IMR-90 (cell line): Measurements from ENCODE around the gene HACD4. TPM values are rescaled to one million over a fixed set of nuclear protein-coding genes. Genes with fewer than 3 reads are reported as not detected.
A peak's percentile ranks its signal among the peaks of the same experiment; 100 is the strongest.

Experiments used
- ATAC-seq: fragments of 200-7000 bp; cut with Tn5 transposase; 2 replicates; pipeline ENCODE4 v1.9.1; 2020; ENCODE audit warnings: low read depth, mild to moderate bottlenecking, moderate library complexity
- BruUV-seq: library from RNA; stranded (reverse); fragments of 400-500 nt; replicated peaks from 2 replicates; lab custom pipeline; 2021; lab: Mats Ljungman, UMichigan
- CTCF ChIA-PET: fragments of 300-600 bp; formaldehyde crosslinking; extraction: SDS; loops from one replicate; lab custom pipeline; 2021; ENCODE audit warnings: antibody characterized with exemption; lab: Yijun Ruan, JAX
- POLR2A ChIA-PET: fragments of 300-600 bp; sonication (Branson Sonifier 250); formaldehyde crosslinking; loops from one replicate; lab custom pipeline; 2022; ENCODE audit warnings: antibody characterized with exemption; ENCODE audit not compliant: unreplicated experiment; lab: Charles Lee
- DNase-seq: peaks from one replicate; pipeline ENCODE4 v3.0.0; 2013
- H2AFZ ChIP-seq: replicated peaks from 2 replicates; pipeline ENCODE3; 2013; ENCODE audit warnings: low read length, mild to moderate bottlenecking; ENCODE audit not compliant: poor library complexity
- H2AK5ac ChIP-seq: 2 replicates; pipeline ENCODE4 v1.6.1; 2013; ENCODE audit warnings: low read depth, low read length, inconsistent platforms
- H2AK9ac ChIP-seq: replicated peaks from 2 replicates; pipeline ENCODE3; 2013; ENCODE audit warnings: mild to moderate bottlenecking, low read depth, low read length, moderate library complexity; ENCODE audit not compliant: poor library complexity
- H2BK120ac ChIP-seq: 2 replicates; pipeline ENCODE4 v1.6.1; 2013; ENCODE audit warnings: low read depth, low read length, inconsistent platforms
- H2BK15ac ChIP-seq: 3 replicates; pipeline ENCODE4 v1.6.1; 2013; ENCODE audit warnings: low read depth, low read length, inconsistent platforms
- H2BK20ac ChIP-seq: 2 replicates; pipeline ENCODE4 v1.6.1; 2013; ENCODE audit warnings: low read depth, mild to moderate bottlenecking, inconsistent platforms, low read length, moderate library complexity
- H2BK5ac ChIP-seq: 2 replicates; pipeline ENCODE4 v1.6.1; 2013; ENCODE audit warnings: mild to moderate bottlenecking, low read depth, low read length, inconsistent platforms; ENCODE audit not compliant: poor library complexity, severe bottlenecking
- H3K14ac ChIP-seq: replicated peaks from 2 replicates; pipeline ENCODE4 v1.6.1; 2013; ENCODE audit warnings: low read depth, low read length, inconsistent platforms
- H3K18ac ChIP-seq: 2 replicates; pipeline ENCODE4 v1.6.1; 2013; ENCODE audit warnings: low read depth, low read length, control low read depth
- H3K23ac ChIP-seq: 2 replicates; pipeline ENCODE4 v1.6.1; 2013; ENCODE audit warnings: low read depth, low read length, inconsistent platforms
- H3K27ac ChIP-seq: 2 replicates; pipeline ENCODE4 v1.5.1; 2013; ENCODE audit warnings: mild to moderate bottlenecking, control low read depth, low read length; ENCODE audit not compliant: insufficient read depth
- H3K27me3 ChIP-seq: 2 replicates; pipeline ENCODE4 v1.6.1; 2013; ENCODE audit warnings: low read length; ENCODE audit not compliant: control insufficient read depth, insufficient read depth
- H3K36me3 ChIP-seq: 2 replicates; pipeline ENCODE4 v1.6.1; 2013; ENCODE audit warnings: low read length, mixed read lengths; ENCODE audit not compliant: control insufficient read depth, insufficient read depth
- H3K4ac ChIP-seq: 2 replicates; pipeline ENCODE4 v1.6.1; 2013; ENCODE audit warnings: low read depth, low read length, inconsistent platforms
- H3K4me1 ChIP-seq: 2 replicates; pipeline ENCODE4 v1.6.1; 2013; ENCODE audit warnings: low read length, mixed read lengths; ENCODE audit not compliant: control insufficient read depth, insufficient read depth
- H3K4me2 ChIP-seq: 2 replicates; pipeline ENCODE4 v1.6.1; 2013; ENCODE audit warnings: low read depth, mild to moderate bottlenecking, control low read depth, low read length, moderate library complexity
- H3K4me3 ChIP-seq: 2 replicates; pipeline ENCODE4 v1.5.1; 2013; ENCODE audit warnings: low read depth, mild to moderate bottlenecking, control low read depth, low read length, moderate library complexity; ENCODE audit not compliant: insufficient read depth
- H3K56ac ChIP-seq: 2 replicates; pipeline ENCODE4 v1.6.1; 2013; ENCODE audit warnings: low read length, inconsistent platforms; ENCODE audit not compliant: insufficient read depth; ENCODE audit errors: extremely low read depth
- H3K79me1 ChIP-seq, 2 experiments: 2 replicates each; pipeline ENCODE4 v1.6.1; 2013; ENCODE audit warnings: low read length in 2 of 2, inconsistent platforms in 1 of 2, low read depth in 1 of 2
- H3K9ac ChIP-seq: 2 replicates; pipeline ENCODE4 v1.6.1; 2013; ENCODE audit warnings: low read depth, low read length, control low read depth
- H3K9me1 ChIP-seq: 2 replicates; pipeline ENCODE4 v1.6.1; 2013; ENCODE audit warnings: low read length, inconsistent platforms; ENCODE audit not compliant: insufficient read depth
- H3K9me3 ChIP-seq: 2 replicates; pipeline ENCODE4 v1.6.1; 2013; ENCODE audit warnings: low read length; ENCODE audit not compliant: control insufficient read depth, insufficient read depth
- H4K20me1 ChIP-seq: 2 replicates; pipeline ENCODE4 v1.6.1; 2013; ENCODE audit warnings: low read length, inconsistent platforms; ENCODE audit not compliant: insufficient read depth
- H4K5ac ChIP-seq: 2 replicates; pipeline ENCODE4 v1.6.1; 2013; ENCODE audit warnings: mild to moderate bottlenecking, low read depth, low read length, control low read depth
- H4K8ac ChIP-seq, 2 experiments: 2 replicates each; pipeline ENCODE4 v1.6.1; 2013; ENCODE audit warnings: low read depth in 2 of 2, low read length in 2 of 2, control low read depth in 1 of 2, inconsistent platforms in 1 of 2
- H4K91ac ChIP-seq: 2 replicates; pipeline ENCODE4 v1.6.1; 2013; ENCODE audit warnings: low read depth, low read length, inconsistent platforms; ENCODE audit not compliant: insufficient read depth
- BHLHE40 ChIP-seq: fragments of 150-350 bp; IDR thresholded peaks from 2 replicates; pipeline ENCODE4 v1.6.1; 2016; ENCODE audit warnings: mild to moderate bottlenecking, low read depth, low read length
- CEBPB ChIP-seq: IDR thresholded peaks from 2 replicates; pipeline ENCODE4 v1.6.1; 2012; ENCODE audit warnings: low read depth, low read length, improper control_type of control experiment
- CHD1 ChIP-seq: IDR thresholded peaks from 2 replicates; pipeline ENCODE4 v1.6.1; 2012; ENCODE audit warnings: low read depth, low read length, improper control_type of control experiment
- FOS ChIP-seq: fragments of 150-350 bp; IDR thresholded peaks from 2 replicates; pipeline ENCODE4 v1.6.1; 2016; ENCODE audit warnings: low read depth, low read length
- MAFK ChIP-seq: IDR thresholded peaks from 2 replicates; pipeline ENCODE4 v1.6.1; 2012; ENCODE audit warnings: low read depth, low read length, improper control_type of control experiment
- MAZ ChIP-seq: IDR thresholded peaks from 2 replicates; pipeline ENCODE4 v1.6.1; 2012; ENCODE audit warnings: low read depth, mild to moderate bottlenecking, low read length, improper control_type of control experiment, moderate library complexity, borderline replicate concordance
- MXI1 ChIP-seq: IDR thresholded peaks from 2 replicates; pipeline ENCODE4 v1.6.1; 2012; ENCODE audit warnings: low read depth, mild to moderate bottlenecking, low read length, moderate library complexity, borderline replicate concordance
- NFE2L2 ChIP-seq: fragments of 150-350 bp; IDR thresholded peaks from 2 replicates; pipeline ENCODE4 v1.6.1; 2016; ENCODE audit warnings: low read depth, mild to moderate bottlenecking, low read length
- POLR2A ChIP-seq: IDR thresholded peaks from 2 replicates; pipeline ENCODE4 v1.6.1; 2012; ENCODE audit warnings: mild to moderate bottlenecking, low read depth, low read length
- RAD21 ChIP-seq: IDR thresholded peaks from 2 replicates; pipeline ENCODE4 v1.6.1; 2012; ENCODE audit warnings: low read length, improper control_type of control experiment
- RCOR1 ChIP-seq: IDR thresholded peaks from 2 replicates; pipeline ENCODE4 v1.6.1; 2012; ENCODE audit warnings: mild to moderate bottlenecking, low read length, improper control_type of control experiment; ENCODE audit not compliant: insufficient replicate concordance
- RFX5 ChIP-seq: IDR thresholded peaks from 2 replicates; pipeline ENCODE4 v1.8.0; 2012; ENCODE audit warnings: low read depth, mild to moderate bottlenecking, low read length, moderate library complexity
- SMC3 ChIP-seq: fragments of 150-350 bp; IDR thresholded peaks from 2 replicates; pipeline ENCODE4 v1.6.1; 2016; ENCODE audit warnings: low read depth, mild to moderate bottlenecking, antibody characterized with exemption, low read length, moderate library complexity
- WGBS, 2 experiments: methylation state at CpG; one replicate each; pipeline versions ENCODE4 v1.1.5 to v1.1.7; 2013; ENCODE audit warnings: missing lambda C conversion rate in 2 of 2; ENCODE audit not compliant: insufficient read length in 1 of 2; ENCODE audit errors: extremely low coverage in 2 of 2; 5-methylcytosine and 5-hydroxymethylcytosine counted together
- dilution Hi-C: fragments of 300-500 bp; cut with HindIII; formaldehyde crosslinking; loops from one replicate; pipeline ENCODE4 v1.14.3; 2018; ENCODE audit warnings: low sequenced_read_pairs; ENCODE audit not compliant: unreplicated experiment
- in situ Hi-C: fragments of 300-500 bp; cut with MboI; formaldehyde crosslinking; loops from 3 replicates; pipeline ENCODE4 v1.14.3; 2019; ENCODE audit warnings: low sequenced_read_pairs, inconsistent platforms, mixed read lengths
- intact Hi-C: fragments of 100-400 bp; cut with micrococcal nuclease; formaldehyde crosslinking; loops from 2 replicates; pipeline ENCODE4 v1.10.0; 2022
- polyA plus RNA-seq, 3 experiments: library from polyadenylated mRNA; depleted of rRNA; stranded (reverse); fragments of >200 nt; gene quantifications; 2 replicates each; pipeline ENCODE4 v1.2.3, GENCODE V29; 2012; ENCODE audit warnings: low replicate concordance in 1 of 3
- total RNA-seq: library from RNA; depleted of rRNA; stranded (reverse); fragments of >200 nt; gene quantifications from 2 replicates; pipeline ENCODE4 v1.2.3, GENCODE V29; 2012
- TF ChIP-seq, protein P1 (sequence below): conservative IDR thresholded peaks from 2 replicates; pipeline ENCODE4 v1.5.1; 2012; ENCODE audit warnings: mild to moderate bottlenecking, low read depth, low read length, improper control_type of control experiment
- TF ChIP-seq, protein P2 (sequence below): fragments of 150-350 bp; IDR thresholded peaks from 2 replicates; pipeline ENCODE4 v1.6.1; 2017; ENCODE audit warnings: mild to moderate bottlenecking, antibody characterized with exemption, low read length, low read depth
- TF ChIP-seq, protein P3 (sequence below): fragments of 150-350 bp; IDR thresholded peaks from 2 replicates; pipeline ENCODE4 v1.6.1; 2016; ENCODE audit warnings: low read depth, mild to moderate bottlenecking, low read length, moderate library complexity, borderline replicate concordance

HACD4 gene
- total and polyA plus RNA-seq, 2 of the 4 experiments (the other 2 are of a cell fraction) = 1.9 to 2.2 TPM

DNA sequence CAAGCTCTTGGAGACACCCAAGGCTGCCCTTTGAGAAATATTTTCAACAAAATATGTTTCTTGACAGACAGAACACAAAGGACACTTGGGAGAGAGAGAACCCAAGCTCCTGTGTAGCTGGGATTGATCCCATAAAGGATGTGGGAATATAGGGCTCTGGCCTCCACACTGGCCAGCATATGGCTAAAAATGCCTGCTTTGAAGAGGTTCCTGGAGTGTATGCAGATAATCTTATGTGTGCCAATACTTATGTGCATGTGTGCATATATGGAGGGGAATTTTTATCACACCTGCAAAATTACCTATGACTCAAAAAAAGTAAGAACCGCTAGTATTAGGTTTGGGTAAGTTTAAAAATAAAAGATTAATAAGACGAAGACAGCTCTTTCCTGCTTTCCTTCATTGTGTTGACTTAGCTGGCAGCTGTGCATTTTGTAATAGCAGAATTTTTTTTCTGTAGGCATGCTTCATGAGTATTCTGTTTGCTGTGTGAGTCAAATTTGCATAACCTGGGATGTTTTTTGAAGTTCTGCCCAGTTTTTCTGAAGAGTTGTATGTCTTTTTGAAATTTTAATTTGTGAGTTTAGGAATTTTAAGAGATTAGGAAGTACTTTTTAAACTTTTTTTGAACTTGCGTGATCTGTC is 42.6 kb downstream of the HACD4 start:
- H3K36me3 ChIP-seq = peaks cover 8% of the 10 kb centered on the region
- H3K4me2 ChIP-seq = no peak overlapping the region
- H3K4me3 ChIP-seq = no peak overlapping the region
- H2BK120ac ChIP-seq = no peak overlapping the region
- ChIA-PET POLR2A (no interaction called here), CTCF (interaction anchor here (0.5 to 1.0 kb wide), 2 partner anchors 49 to 122 kb away, joined by 3 to 5 read pairs; no protein-coding TSS in a partner anchor)
- intact Hi-C loops = no loop called here
- H3K56ac ChIP-seq = no peak overlapping the region
- H2BK15ac ChIP-seq = no peak overlapping the region
- 0 out of 2 replicates have a peak, but pooled peaks cover 2% of the 10 kb centered on the region for H3K9me1 ChIP-seq
- no peaks in the 10 kb centered on the region for H3K27me3 ChIP-seq
- dilution Hi-C loops = no loop called here
- H2BK20ac ChIP-seq = no peak overlapping the region
- peak; percentile 66 for DNase-seq
- no peak overlapping the region for H2AFZ ChIP-seq
- H3K9me3 ChIP-seq = no peaks in the 10 kb centered on the region
- no peak overlapping the region for H4K91ac ChIP-seq
- no peak overlapping the region for H3K23ac ChIP-seq
- H4K8ac ChIP-seq = no peak overlapping the region
- 0 out of 4 replicates have a peak, but pooled peaks cover 0 to 3% of the 10 kb centered on the region in 2 experiments for H3K79me1 ChIP-seq
- H2AK5ac ChIP-seq = no peak overlapping the region
- peak overlapping the region; percentile 29; the same call in 1 of the 2 replicates for H3K18ac ChIP-seq
- H2BK5ac ChIP-seq = no peak overlapping the region
- WGBS, 2 experiments = no CpG with 5 or more reads among the region's 3 CpGs
- no peak overlapping the region for H3K9ac ChIP-seq
- peaks cover 11% of the 10 kb centered on the region for H3K4me1 ChIP-seq
- BruUV-seq = no TSS peak
- no peak overlapping the region for H3K4ac ChIP-seq
- no peak overlapping the region for H3K14ac ChIP-seq
- TF ChIP-seq MXI1 = no peak
- no peak for TF ChIP-seq MAZ
- TF ChIP-seq CHD1 = no peak
- TF ChIP-seq FOS = no peak
- no peak for TF ChIP-seq MAFK
- no peak for TF ChIP-seq RAD21
- TF ChIP-seq, protein P1, sequence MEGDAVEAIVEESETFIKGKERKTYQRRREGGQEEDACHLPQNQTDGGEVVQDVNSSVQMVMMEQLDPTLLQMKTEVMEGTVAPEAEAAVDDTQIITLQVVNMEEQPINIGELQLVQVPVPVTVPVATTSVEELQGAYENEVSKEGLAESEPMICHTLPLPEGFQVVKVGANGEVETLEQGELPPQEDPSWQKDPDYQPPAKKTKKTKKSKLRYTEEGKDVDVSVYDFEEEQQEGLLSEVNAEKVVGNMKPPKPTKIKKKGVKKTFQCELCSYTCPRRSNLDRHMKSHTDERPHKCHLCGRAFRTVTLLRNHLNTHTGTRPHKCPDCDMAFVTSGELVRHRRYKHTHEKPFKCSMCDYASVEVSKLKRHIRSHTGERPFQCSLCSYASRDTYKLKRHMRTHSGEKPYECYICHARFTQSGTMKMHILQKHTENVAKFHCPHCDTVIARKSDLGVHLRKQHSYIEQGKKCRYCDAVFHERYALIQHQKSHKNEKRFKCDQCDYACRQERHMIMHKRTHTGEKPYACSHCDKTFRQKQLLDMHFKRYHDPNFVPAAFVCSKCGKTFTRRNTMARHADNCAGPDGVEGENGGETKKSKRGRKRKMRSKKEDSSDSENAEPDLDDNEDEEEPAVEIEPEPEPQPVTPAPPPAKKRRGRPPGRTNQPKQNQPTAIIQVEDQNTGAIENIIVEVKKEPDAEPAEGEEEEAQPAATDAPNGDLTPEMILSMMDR = no peak
- TF ChIP-seq RCOR1 = no peak
- no peak for TF ChIP-seq RFX5
- no peak for TF ChIP-seq BHLHE40
- TF ChIP-seq, protein P2, sequence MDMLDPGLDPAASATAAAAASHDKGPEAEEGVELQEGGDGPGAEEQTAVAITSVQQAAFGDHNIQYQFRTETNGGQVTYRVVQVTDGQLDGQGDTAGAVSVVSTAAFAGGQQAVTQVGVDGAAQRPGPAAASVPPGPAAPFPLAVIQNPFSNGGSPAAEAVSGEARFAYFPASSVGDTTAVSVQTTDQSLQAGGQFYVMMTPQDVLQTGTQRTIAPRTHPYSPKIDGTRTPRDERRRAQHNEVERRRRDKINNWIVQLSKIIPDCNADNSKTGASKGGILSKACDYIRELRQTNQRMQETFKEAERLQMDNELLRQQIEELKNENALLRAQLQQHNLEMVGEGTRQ = no peak
- TF ChIP-seq CEBPB = no peak
- no peak for TF ChIP-seq NFE2L2
- no peak for TF ChIP-seq POLR2A
- no peak for TF ChIP-seq SMC3
- TF ChIP-seq, protein P3, sequence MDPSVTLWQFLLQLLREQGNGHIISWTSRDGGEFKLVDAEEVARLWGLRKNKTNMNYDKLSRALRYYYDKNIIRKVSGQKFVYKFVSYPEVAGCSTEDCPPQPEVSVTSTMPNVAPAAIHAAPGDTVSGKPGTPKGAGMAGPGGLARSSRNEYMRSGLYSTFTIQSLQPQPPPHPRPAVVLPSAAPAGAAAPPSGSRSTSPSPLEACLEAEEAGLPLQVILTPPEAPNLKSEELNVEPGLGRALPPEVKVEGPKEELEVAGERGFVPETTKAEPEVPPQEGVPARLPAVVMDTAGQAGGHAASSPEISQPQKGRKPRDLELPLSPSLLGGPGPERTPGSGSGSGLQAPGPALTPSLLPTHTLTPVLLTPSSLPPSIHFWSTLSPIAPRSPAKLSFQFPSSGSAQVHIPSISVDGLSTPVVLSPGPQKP = no peak
- no peak overlapping the region for H2AK9ac ChIP-seq
- no peak overlapping the region for H3K27ac ChIP-seq
- in situ Hi-C loops = no loop called here
- peak overlapping the region; percentile 86 for H4K5ac ChIP-seq
- peak; percentile 70; the same call in 1 of the 2 replicates for ATAC-seq
- H4K20me1 ChIP-seq = no peaks in the 10 kb centered on the region
